ENCODE data around the gene GPR156. TPM values are rescaled to one million over a fixed set of nuclear protein-coding genes. Genes with fewer than 3 reads are reported as not detected.

Gene GPR156
- total RNA-seq, 4 donors from 2014 or later: 0.46 to 0.79 (median 0.62) TPM

- DNase-seq (ENCODE audit: low spot score) (no peak), ATAC-seq (ENCODE audit: low FRiP score) (no peak)
- TF ChIP-seq, protein P1, sequence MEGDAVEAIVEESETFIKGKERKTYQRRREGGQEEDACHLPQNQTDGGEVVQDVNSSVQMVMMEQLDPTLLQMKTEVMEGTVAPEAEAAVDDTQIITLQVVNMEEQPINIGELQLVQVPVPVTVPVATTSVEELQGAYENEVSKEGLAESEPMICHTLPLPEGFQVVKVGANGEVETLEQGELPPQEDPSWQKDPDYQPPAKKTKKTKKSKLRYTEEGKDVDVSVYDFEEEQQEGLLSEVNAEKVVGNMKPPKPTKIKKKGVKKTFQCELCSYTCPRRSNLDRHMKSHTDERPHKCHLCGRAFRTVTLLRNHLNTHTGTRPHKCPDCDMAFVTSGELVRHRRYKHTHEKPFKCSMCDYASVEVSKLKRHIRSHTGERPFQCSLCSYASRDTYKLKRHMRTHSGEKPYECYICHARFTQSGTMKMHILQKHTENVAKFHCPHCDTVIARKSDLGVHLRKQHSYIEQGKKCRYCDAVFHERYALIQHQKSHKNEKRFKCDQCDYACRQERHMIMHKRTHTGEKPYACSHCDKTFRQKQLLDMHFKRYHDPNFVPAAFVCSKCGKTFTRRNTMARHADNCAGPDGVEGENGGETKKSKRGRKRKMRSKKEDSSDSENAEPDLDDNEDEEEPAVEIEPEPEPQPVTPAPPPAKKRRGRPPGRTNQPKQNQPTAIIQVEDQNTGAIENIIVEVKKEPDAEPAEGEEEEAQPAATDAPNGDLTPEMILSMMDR (IDR thresholded peaks at IDR 0.05): no peak
Measured at GRCh38 chr3:120182613-120183511, 102.2 kb downstream of the GPR156 start.

- DNase-seq (ENCODE audit: low spot score) (no peak), ATAC-seq (ENCODE audit: low FRiP score) (no peak)
- TF ChIP-seq, protein P1 (IDR thresholded peaks at IDR 0.05): no peak
Measured at GRCh38 chr3:120181632-120182031, 103.4 kb downstream of the GPR156 start.

- TF ChIP-seq, protein P1 (IDR thresholded peaks at IDR 0.05): no peak
- DNase-seq (ENCODE audit: low spot score) (no peak), ATAC-seq (ENCODE audit: low FRiP score) (no peak)
Measured at GRCh38 chr3:120180731-120181412, 104.2 kb downstream of the GPR156 start.

- DNase-seq (ENCODE audit: low spot score): no peak
- no peak for ATAC-seq (ENCODE audit: low FRiP score)
- TF ChIP-seq, protein P1 (IDR thresholded peaks at IDR 0.05): no peak
Measured at GRCh38 chr3:120177707-120178306, 107.2 kb downstream of the GPR156 start.

- peak; percentile 78 for ATAC-seq (ENCODE audit: low FRiP score)
Measured at GRCh38 chr3:120177151-120177550, 107.9 kb downstream of the GPR156 start.

DNA sequence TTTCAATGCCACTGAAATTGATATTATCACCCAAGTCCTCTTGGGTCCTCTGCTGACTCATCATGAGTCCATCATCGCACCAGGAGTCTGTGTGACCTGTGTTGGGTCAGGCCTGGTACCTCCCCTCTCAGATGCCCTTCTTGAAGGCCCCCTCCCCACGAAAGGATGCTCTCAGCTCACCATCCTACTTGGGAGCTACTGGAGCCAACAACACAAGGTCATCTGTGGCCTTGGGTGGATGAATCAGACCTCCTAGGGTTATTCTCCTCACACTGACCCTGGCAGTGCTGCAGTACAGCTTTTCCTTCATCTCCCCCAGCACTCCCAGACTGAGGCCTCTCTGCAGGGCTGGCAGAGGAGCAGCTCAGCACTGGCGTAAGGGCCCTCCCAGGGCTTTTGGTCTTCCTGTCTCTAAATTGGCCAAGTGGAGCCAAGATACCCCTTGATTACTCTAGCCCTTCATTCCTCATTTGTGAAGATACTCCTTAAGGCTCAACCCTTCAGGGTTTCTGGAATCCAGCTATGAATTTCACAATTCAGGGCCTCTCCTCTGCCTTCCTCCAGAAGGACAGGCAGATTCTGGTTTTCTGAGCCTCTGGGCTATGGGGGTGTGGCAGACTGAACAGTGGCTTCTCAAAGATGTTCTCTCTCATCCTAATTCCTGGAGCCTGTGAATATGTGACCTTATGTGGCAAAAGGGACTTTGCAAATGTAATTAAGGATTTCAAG is 110.0 kb downstream of the GPR156 start:
- DNase-seq (ENCODE audit: low spot score) (no peak), ATAC-seq (ENCODE audit: low FRiP score) (no peak)
- TF ChIP-seq, protein P1 (IDR thresholded peaks at IDR 0.05): no peak

More at GRCh38 chr3:120177151-120177550, 107.9 kb downstream of the GPR156 start:
- TF ChIP-seq, protein P1 (IDR thresholded peaks at IDR 0.05): no peak
- no peak for DNase-seq (ENCODE audit: low spot score)
